GM12874 (cell line): Measurements from ENCODE around the gene GPR37.

Experiments used
- CTCF ChIP-seq: IDR thresholded peaks from 2 replicates; pipeline ENCODE4 v1.5.1; 2011; ENCODE audit warnings: low read depth, mild to moderate bottlenecking, control low read depth, low read length, moderate library complexity; ENCODE audit not compliant: insufficient read depth

The GPR37 gene

GRCh38 chr7:124779194-124779593, 13.6 kb upstream of the GPR37 start:
- TF ChIP-seq CTCF = no peak

- TF ChIP-seq CTCF = no peak
These were observed 11.7 kb upstream of the GPR37 start for GRCh38 chr7:124777268-124777667.

GRCh38 chr7:124776153-124776552, 10.6 kb upstream of the GPR37 start:
- TF ChIP-seq CTCF = no peak

- no peak for TF ChIP-seq CTCF
These were observed 9.8 kb upstream of the GPR37 start for GRCh38 chr7:124775422-124775821.

- TF ChIP-seq CTCF = no peak
These were observed 8.3 kb upstream of the GPR37 start for GRCh38 chr7:124773938-124774337.

- no peak for TF ChIP-seq CTCF
These were observed 7.7 kb upstream of the GPR37 start for GRCh38 chr7:124773339-124773738.

GRCh38 chr7:124769136-124769535, 3.5 kb upstream of the GPR37 start:
- no peak for TF ChIP-seq CTCF

GRCh38 chr7:124768525-124768924, 2.9 kb upstream of the GPR37 start:
- TF ChIP-seq CTCF = no peak
